ENCODE results near the gene TMEM200B. TPM values are rescaled to one million over a fixed set of nuclear protein-coding genes. Genes with fewer than 3 reads are reported as not detected.

Gene TMEM200B
- total RNA-seq, 1 donor from 2014 or later: 0.46 TPM

- no peaks in the 10 kb centered on the region for H3K36me3 Mint-ChIP-seq (ENCODE audit: low read depth)
- peak overlapping the region; percentile 63 for H3K4me3 Mint-ChIP-seq (ENCODE audit: low read depth)
- H3K4me1 Mint-ChIP-seq (ENCODE audit: low read depth): no peaks in the 10 kb centered on the region
- peaks cover 21% of the 10 kb centered on the region for H3K27me3 Mint-ChIP-seq (ENCODE audit: low read depth)
- intact Hi-C loops (cut with micrococcal nuclease): loop anchor here (10.0 kb wide), 1 partner anchor 211 kb away; the partner anchor contains the start of gene EPB41
- no peak overlapping the region for H3K27ac Mint-ChIP-seq
- no peak for DNase-seq (ENCODE audit: low spot score)
- H3K9me3 Mint-ChIP-seq: no peaks in the 10 kb centered on the region
Observed at GRCh38 chr1:29126198-29126597, 2.5 kb upstream of the TMEM200B start.

GRCh38 chr1:29125788-29126187 lies 2.1 kb upstream of the TMEM200B start:
- Mint-ChIP-seq H3K4me1 (ENCODE audit: low read depth) (no peaks in the 10 kb centered on the region), H3K27me3 (ENCODE audit: low read depth) (peaks cover 24% of the 10 kb centered on the region), H3K27ac (no peak overlapping the region), H3K4me3 (ENCODE audit: low read depth) (peak overlapping the region; percentile 63), H3K36me3 (ENCODE audit: low read depth) (no peaks in the 10 kb centered on the region), H3K9me3 (no peaks in the 10 kb centered on the region)
- DNase-seq (ENCODE audit: low spot score): no peak
- intact Hi-C loops (cut with micrococcal nuclease): loop anchor here (10.0 kb wide), 1 partner anchor 211 kb away; the partner anchor contains the start of gene EPB41

GRCh38 chr1:29125237-29125641 lies 1.5 kb upstream of the TMEM200B start:
- peaks cover 24% of the 10 kb centered on the region for H3K27me3 Mint-ChIP-seq (ENCODE audit: low read depth)
- H3K4me1 Mint-ChIP-seq (ENCODE audit: low read depth): no peaks in the 10 kb centered on the region
- DNase-seq (ENCODE audit: low spot score): no peak
- peaks cover under 1% of the 10 kb centered on the region for H3K36me3 Mint-ChIP-seq (ENCODE audit: low read depth)
- H3K9me3 Mint-ChIP-seq: no peaks in the 10 kb centered on the region
- H3K4me3 Mint-ChIP-seq (ENCODE audit: low read depth): peak overlapping the region; percentile 63
- intact Hi-C loops (cut with micrococcal nuclease): loop anchor here (10.0 kb wide), 1 partner anchor 210 kb away; the partner anchor contains the start of gene EPB41
- no peak overlapping the region for H3K27ac Mint-ChIP-seq

GRCh38 chr1:29124366-29125236 lies 898 bp upstream of the TMEM200B start:
- Mint-ChIP-seq H3K36me3 (ENCODE audit: low read depth) (peaks cover 6% of the 10 kb centered on the region), H3K4me1 (ENCODE audit: low read depth) (no peaks in the 10 kb centered on the region), H3K27me3 (ENCODE audit: low read depth) (peaks cover 25% of the 10 kb centered on the region), H3K4me3 (ENCODE audit: low read depth) (peak overlapping the region; percentile 75), H3K9me3 (no peaks in the 10 kb centered on the region), H3K27ac (no peak overlapping the region)
- DNase-seq (ENCODE audit: low spot score): peak; percentile 41
- intact Hi-C loops (cut with micrococcal nuclease): loop anchor here (5.0 to 10.0 kb wide), 2 partner anchors 78 to 210 kb away; partner anchors contain the start of gene EPB41

GRCh38 chr1:29123053-29123886 lies 433 bp downstream of the TMEM200B start:
- Mint-ChIP-seq H3K36me3 (ENCODE audit: low read depth) (peaks cover 16% of the 10 kb centered on the region), H3K9me3 (no peaks in the 10 kb centered on the region), H3K27me3 (ENCODE audit: low read depth) (peaks cover 25% of the 10 kb centered on the region), H3K27ac (no peak overlapping the region), H3K4me1 (ENCODE audit: low read depth) (no peaks in the 10 kb centered on the region), H3K4me3 (ENCODE audit: low read depth) (peak overlapping the region; percentile 60)
- no peak for DNase-seq (ENCODE audit: low spot score)
- intact Hi-C loops (cut with micrococcal nuclease): loop anchor here (5.0 to 10.0 kb wide), 2 partner anchors 79 to 208 kb away; partner anchors contain the start of gene EPB41

- peaks cover 18% of the 10 kb centered on the region for H3K36me3 Mint-ChIP-seq (ENCODE audit: low read depth)
- DNase-seq (ENCODE audit: low spot score): no peak
- no peak overlapping the region for H3K27ac Mint-ChIP-seq
- H3K9me3 Mint-ChIP-seq: no peaks in the 10 kb centered on the region
- intact Hi-C loops (cut with micrococcal nuclease): loop anchor here (5.0 to 10.0 kb wide), 2 partner anchors 80 to 208 kb away; partner anchors contain the start of gene EPB41
- H3K4me3 Mint-ChIP-seq (ENCODE audit: low read depth): no peak overlapping the region
- H3K27me3 Mint-ChIP-seq (ENCODE audit: low read depth): peaks cover 25% of the 10 kb centered on the region
- H3K4me1 Mint-ChIP-seq (ENCODE audit: low read depth): no peaks in the 10 kb centered on the region
Observed at GRCh38 chr1:29122682-29123052, 1.0 kb downstream of the TMEM200B start.

GRCh38 chr1:29121936-29122681 lies 1.6 kb downstream of the TMEM200B start:
- intact Hi-C loops (cut with micrococcal nuclease): loop anchor here (1.0 to 10.0 kb wide), 3 partner anchors 80 to 240 kb away; partner anchors contain the start of gene EPB41
- H3K27ac Mint-ChIP-seq: no peak overlapping the region
- H3K4me1 Mint-ChIP-seq (ENCODE audit: low read depth): no peaks in the 10 kb centered on the region
- H3K27me3 Mint-ChIP-seq (ENCODE audit: low read depth): peaks cover 25% of the 10 kb centered on the region
- peaks cover 23% of the 10 kb centered on the region for H3K36me3 Mint-ChIP-seq (ENCODE audit: low read depth)
- DNase-seq (ENCODE audit: low spot score): no peak
- no peak overlapping the region for H3K4me3 Mint-ChIP-seq (ENCODE audit: low read depth)
- no peaks in the 10 kb centered on the region for H3K9me3 Mint-ChIP-seq

GRCh38 chr1:29121516-29121935 lies 2.2 kb downstream of the TMEM200B start:
- no peak overlapping the region for H3K27ac Mint-ChIP-seq
- H3K9me3 Mint-ChIP-seq: no peaks in the 10 kb centered on the region
- peaks cover 26% of the 10 kb centered on the region for H3K36me3 Mint-ChIP-seq (ENCODE audit: low read depth)
- intact Hi-C loops (cut with micrococcal nuclease): loop anchor here (1.0 to 10.0 kb wide), 3 partner anchors 81 to 239 kb away; partner anchors contain the start of gene EPB41
- H3K4me3 Mint-ChIP-seq (ENCODE audit: low read depth): no peak overlapping the region
- no peaks in the 10 kb centered on the region for H3K4me1 Mint-ChIP-seq (ENCODE audit: low read depth)
- peaks cover 25% of the 10 kb centered on the region for H3K27me3 Mint-ChIP-seq (ENCODE audit: low read depth)
- no peak for DNase-seq (ENCODE audit: low spot score)

- intact Hi-C loops (cut with micrococcal nuclease): loop anchor here (1.0 to 10.0 kb wide), 3 partner anchors 81 to 239 kb away; partner anchors contain the start of gene EPB41
- Mint-ChIP-seq H3K27ac (no peak overlapping the region), H3K4me1 (ENCODE audit: low read depth) (no peaks in the 10 kb centered on the region), H3K36me3 (ENCODE audit: low read depth) (peaks cover 29% of the 10 kb centered on the region), H3K4me3 (ENCODE audit: low read depth) (no peak overlapping the region), H3K9me3 (no peaks in the 10 kb centered on the region), H3K27me3 (ENCODE audit: low read depth) (peaks cover 23% of the 10 kb centered on the region)
- DNase-seq (ENCODE audit: low spot score): peak; percentile 63
Observed at GRCh38 chr1:29120947-29121485, 2.7 kb downstream of the TMEM200B start.

- no peak overlapping the region for H3K4me3 Mint-ChIP-seq (ENCODE audit: low read depth)
- H3K27me3 Mint-ChIP-seq (ENCODE audit: low read depth): peaks cover 16% of the 10 kb centered on the region
- no peaks in the 10 kb centered on the region for H3K4me1 Mint-ChIP-seq (ENCODE audit: low read depth)
- no peaks in the 10 kb centered on the region for H3K9me3 Mint-ChIP-seq
- H3K27ac Mint-ChIP-seq: no peak overlapping the region
- peaks cover 33% of the 10 kb centered on the region for H3K36me3 Mint-ChIP-seq (ENCODE audit: low read depth)
- no peak for DNase-seq (ENCODE audit: low spot score)
- intact Hi-C loops (cut with micrococcal nuclease): loop anchor here (5.0 to 10.0 kb wide), 2 partner anchors 82 to 206 kb away; partner anchors contain the start of gene EPB41
Observed at GRCh38 chr1:29120367-29120766, 3.3 kb downstream of the TMEM200B start.

- intact Hi-C loops (cut with micrococcal nuclease): no loop called here
- Mint-ChIP-seq H3K9me3 (no peaks in the 10 kb centered on the region), H3K27ac (no peak overlapping the region), H3K27me3 (ENCODE audit: low read depth) (peaks cover 12% of the 10 kb centered on the region), H3K36me3 (ENCODE audit: low read depth) (peaks cover 35% of the 10 kb centered on the region), H3K4me1 (ENCODE audit: low read depth) (no peaks in the 10 kb centered on the region), H3K4me3 (ENCODE audit: low read depth) (no peak overlapping the region)
- no peak for DNase-seq (ENCODE audit: low spot score)
Observed at GRCh38 chr1:29119121-29119929, 4.4 kb downstream of the TMEM200B start.
